Ramos (cell line): ENCODE measurements around the gene PARP16.
"Not testable (repeated sequence)": the region's sequence is repeated elsewhere in the genome, so short reads cannot be mapped to it uniquely, and the experiment has no call there.

Experiments
- in situ Hi-C: fragments of 300-500 bp; cut with MboI; formaldehyde crosslinking; loops from one replicate; pipeline ENCODE4 v1.14.3; 2022; ENCODE audit warnings: low sequenced_read_pairs; ENCODE audit not compliant: unreplicated experiment

Gene PARP16

DNA sequence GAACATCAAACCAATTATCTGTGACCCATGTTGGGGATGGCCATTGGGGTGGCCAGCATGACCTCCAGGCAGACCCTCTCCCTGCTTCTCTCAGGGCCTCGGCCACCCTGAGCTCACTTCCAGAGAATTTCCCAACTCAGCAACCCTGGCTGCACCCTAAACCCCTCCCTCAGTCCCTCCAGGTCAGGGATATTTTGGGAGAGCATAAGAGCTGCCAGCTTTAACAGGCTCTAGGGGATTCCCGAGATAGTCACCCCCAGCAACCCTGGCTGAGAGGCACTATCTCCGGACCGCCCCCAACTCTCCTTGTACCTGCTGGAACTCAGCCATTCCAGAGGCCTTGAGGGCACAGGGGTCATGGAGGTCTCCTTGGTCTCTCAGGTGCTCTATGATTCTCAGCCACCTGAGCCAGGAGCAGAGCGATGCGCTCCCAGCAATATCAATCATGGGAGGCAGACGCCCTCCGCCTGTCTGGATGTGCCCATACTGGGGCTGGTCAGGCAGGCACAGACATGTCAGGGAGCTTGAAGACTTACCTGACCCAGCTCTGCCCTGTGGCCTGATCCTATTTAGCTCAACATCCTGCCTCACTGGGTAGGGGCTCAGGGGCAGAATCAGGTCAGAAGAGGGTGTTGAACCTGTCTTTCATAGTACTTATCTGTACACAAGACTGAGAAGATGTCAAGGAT, 40.5 kb downstream of the PARP16 start:
- in situ Hi-C loops, result no loop called here

- in situ Hi-C loops, result no loop called here
These were observed 41.4 kb downstream of the PARP16 start for GRCh38 chr15:65245096-65245856.

DNA sequence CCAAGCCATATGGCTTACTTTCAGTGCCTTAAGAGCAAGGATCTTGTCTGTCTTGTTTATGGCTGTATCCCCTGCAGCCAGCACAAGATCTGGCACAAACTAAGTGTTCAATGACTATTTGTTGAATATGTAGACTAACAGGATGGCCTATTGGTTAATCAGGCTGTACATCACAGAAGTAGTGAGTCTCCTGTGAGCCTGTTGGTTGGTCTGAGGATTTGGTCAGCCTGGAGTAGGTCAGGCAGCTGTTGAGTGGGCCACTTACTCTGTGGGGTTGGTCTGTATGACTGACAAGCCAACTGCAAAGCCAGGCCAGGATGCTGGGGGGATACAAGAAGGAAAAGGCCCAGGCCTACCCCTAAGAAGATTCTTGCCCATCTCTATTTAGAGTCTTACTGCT, 42.0 kb downstream of the PARP16 start:
- in situ Hi-C loops, result no loop called here

- in situ Hi-C loops, result not testable (repeated sequence)
These were observed 50.2 kb downstream of the PARP16 start for GRCh38 chr15:65236443-65236842.

DNA sequence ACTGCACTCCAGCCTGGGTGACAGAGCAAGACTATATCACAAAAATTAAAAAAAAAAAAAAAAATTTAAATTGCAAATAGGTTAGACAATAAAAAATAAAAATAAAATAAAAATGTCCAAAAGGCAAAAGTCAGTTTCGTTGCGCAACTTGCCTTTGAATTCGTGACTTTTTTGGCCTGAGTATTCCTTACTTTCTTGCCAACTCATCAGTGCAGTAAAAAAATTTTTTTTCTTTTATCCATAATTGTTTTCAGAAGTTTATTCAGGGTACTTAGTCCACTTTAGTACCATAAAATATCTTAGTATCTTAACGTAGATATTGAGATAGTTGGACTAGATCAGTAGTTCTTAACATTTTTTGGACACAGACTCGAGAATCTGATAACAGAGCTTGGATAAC, 53.0 kb downstream of the PARP16 start:
- in situ Hi-C loops, result no loop called here

DNA sequence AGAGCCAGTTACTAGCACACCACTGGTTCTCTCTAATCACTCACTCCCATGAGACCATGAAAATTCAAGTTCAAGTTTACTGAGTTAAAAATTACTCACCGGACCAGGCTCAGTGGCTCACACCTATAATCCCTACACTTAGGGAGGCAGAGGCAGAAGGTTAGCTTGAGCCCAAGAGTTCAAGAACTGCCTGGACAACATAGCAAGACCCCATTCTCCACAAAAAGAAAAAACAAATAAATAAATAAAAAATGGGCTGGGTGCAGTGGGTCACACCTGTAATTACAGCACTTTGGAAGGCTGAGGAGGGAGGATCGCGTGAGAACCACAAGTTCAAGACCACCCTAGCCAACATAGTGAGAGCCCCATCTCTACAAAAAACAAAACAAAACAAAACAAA, 54.2 kb downstream of the PARP16 start:
- in situ Hi-C loops, result no loop called here

DNA sequence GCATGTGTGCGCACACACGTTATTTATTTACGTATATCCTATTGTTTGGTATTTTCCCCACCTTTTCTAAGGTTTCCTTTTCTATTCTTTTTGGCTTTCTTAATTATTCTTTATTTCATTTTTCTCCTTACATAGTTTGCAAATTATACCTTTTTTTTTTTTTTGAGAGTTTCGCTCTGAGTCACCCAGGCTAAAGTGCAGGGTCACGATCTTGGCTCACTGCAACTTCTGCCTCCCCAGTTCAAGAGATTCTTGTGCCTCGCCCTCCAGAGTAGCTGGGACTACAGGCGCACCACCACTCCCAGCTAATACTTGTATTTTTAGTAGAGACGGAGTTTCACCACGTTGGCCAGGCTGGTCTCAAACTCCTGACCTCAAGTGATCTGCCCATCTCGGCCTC, 55.4 kb downstream of the PARP16 start:
- in situ Hi-C loops, result no loop called here

GRCh38 chr15:65226901-65227300, 59.8 kb downstream of the PARP16 start:
- in situ Hi-C loops, result not testable (repeated sequence)

- in situ Hi-C loops, result no loop called here
These were observed 60.5 kb downstream of the PARP16 start for GRCh38 chr15:65226221-65226620.

DNA sequence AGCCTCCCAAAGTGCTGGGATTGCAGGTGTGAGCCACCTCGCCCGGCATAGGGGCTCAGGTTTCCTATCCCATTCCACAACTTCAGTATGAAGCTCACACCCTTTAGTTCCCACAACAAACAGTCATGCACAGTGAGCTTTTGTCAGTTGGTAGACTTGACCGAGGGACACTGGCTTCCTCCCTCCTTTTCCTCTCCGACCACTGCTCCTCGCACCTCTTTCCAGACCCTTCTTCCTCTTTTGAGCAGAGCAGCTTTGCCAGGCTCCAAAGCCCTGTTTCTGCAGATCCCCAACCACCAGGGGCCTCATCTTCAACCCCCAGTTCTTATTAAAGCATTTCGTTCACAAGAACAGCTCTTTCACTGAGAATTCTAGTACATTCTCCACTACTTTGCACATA, 62.7 kb downstream of the PARP16 start:
- in situ Hi-C loops, result no loop called here

- in situ Hi-C loops, result no loop called here
These were observed 63.8 kb downstream of the PARP16 start for GRCh38 chr15:65222891-65223290.

DNA sequence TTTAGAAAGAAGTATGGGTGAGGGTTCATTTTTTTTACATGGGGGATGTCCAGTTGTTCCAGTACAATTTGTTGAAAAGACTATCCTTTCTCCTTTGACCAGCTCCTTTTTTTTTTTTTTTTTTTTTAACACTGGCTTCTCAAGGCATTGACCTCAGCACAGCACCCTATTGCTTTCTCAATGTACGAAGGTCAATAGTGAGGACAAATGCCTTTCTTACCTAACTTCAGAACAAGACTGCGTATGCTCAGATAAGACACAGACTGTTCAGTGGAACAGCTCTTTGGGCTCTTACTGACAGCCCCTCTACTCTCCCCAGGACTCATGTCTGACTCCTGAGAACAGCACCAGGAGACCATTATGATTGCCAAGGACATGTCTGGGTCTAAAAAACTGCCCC, 65.0 kb downstream of the PARP16 start:
- in situ Hi-C loops, result no loop called here

GRCh38 chr15:65219137-65219536, 67.5 kb downstream of the PARP16 start:
- in situ Hi-C loops, result no loop called here

- in situ Hi-C loops, result no loop called here
These were observed 68.9 kb downstream of the PARP16 start for GRCh38 chr15:65217526-65218482.

DNA sequence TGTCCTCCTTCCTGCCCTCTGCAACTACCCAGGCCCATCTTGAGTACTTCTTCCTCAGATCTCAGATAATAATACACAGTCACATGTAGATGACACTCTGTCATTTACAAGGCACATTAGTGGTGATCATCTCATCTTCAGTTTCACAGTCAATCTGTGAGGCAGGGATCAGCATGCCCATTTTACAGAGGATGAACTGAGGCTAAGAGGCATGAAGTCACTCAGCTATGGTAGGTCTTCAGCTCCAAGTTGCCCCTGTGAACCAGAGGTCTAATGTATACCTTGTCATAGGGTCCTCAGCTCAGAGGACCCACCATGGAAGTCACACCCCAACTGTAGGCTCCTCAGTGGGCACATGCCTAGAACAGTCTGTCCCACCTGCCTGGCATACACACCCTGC, 71.2 kb downstream of the PARP16 start:
- in situ Hi-C loops, result no loop called here

DNA sequence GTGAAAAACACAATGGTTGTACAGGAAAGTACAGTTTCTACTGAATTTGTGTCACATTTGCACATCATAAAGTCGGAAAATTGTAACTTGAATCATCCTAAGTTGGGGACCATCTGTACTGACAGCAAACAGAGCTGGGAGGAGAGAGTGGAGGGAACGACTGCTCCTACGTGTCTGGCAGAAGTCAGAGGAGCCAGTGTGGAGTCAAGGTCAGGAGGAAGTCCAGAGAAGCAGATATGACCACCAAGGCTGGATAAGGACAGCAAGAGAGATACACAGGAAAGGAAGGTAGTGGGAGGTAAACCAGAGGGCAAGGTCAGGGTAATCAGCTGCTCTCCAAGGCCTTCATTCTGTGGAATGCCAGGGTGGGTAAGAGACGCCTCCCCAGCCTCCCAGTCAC, 72.7 kb downstream of the PARP16 start:
- in situ Hi-C loops, result no loop called here

- in situ Hi-C loops, result no loop called here
These were observed 73.4 kb downstream of the PARP16 start for GRCh38 chr15:65213241-65213640.

- in situ Hi-C loops, result no loop called here
These were observed 74.6 kb downstream of the PARP16 start for GRCh38 chr15:65212097-65212496.

GRCh38 chr15:65211482-65211982, 75.2 kb downstream of the PARP16 start:
- in situ Hi-C loops, result no loop called here

- in situ Hi-C loops, result no loop called here
These were observed 75.8 kb downstream of the PARP16 start, which contains the start of gene CILP for GRCh38 chr15:65210770-65211481. Gene CILP (minus strand): TSS chr15:65211473. CDS start chr15:65209755, 1,718 bp downstream.
